NCI-H2171 (cell line): ENCODE measurements around the gene TMEM175.

Experiments used
- DNase-seq: peaks from one replicate; lab custom pipeline; 2025; lab: John Stamatoyannopoulos, UW

Gene TMEM175

GRCh38 chr4:959338-960139 lies 27.3 kb downstream of the TMEM175 start:
- no peak for DNase-seq

GRCh38 chr4:960140-960635 lies 27.9 kb downstream of the TMEM175 start:
- no peak for DNase-seq

- no peak for DNase-seq
Measured at GRCh38 chr4:960636-961350, 28.5 kb downstream of the TMEM175 start.

- no peak for DNase-seq
Measured at GRCh38 chr4:961351-962230, 29.3 kb downstream of the TMEM175 start.

- DNase-seq, result peak; percentile 3
Measured at GRCh38 chr4:962231-963208, 30.3 kb downstream of the TMEM175 start.

- no peak for DNase-seq
Measured at GRCh38 chr4:963276-964225, 31.3 kb downstream of the TMEM175 start.

- DNase-seq, result no peak
Measured at GRCh38 chr4:964346-965025, 32.2 kb downstream of the TMEM175 start.

GRCh38 chr4:965048-965765 lies 32.9 kb downstream of the TMEM175 start:
- DNase-seq, result no peak

- DNase-seq, result no peak
Measured at GRCh38 chr4:965766-966134, 33.5 kb downstream of the TMEM175 start.

- DNase-seq, result no peak
Measured at GRCh38 chr4:966266-967112, 34.2 kb downstream of the TMEM175 start.

- no peak for DNase-seq
Measured at GRCh38 chr4:967113-968104, 35.1 kb downstream of the TMEM175 start.

GRCh38 chr4:968221-968620 lies 36.0 kb downstream of the TMEM175 start:
- DNase-seq, result no peak

- DNase-seq, result no peak
Measured at GRCh38 chr4:968621-969394, 36.5 kb downstream of the TMEM175 start.

GRCh38 chr4:970046-970745 lies 37.9 kb downstream of the TMEM175 start:
- no peak for DNase-seq
